ENCODE results near the gene TEP1.
A peak's percentile ranks its signal among the peaks of the same experiment; 100 is the strongest.
"Not testable (repeated sequence)": the region's sequence is repeated elsewhere in the genome, so short reads cannot be mapped to it uniquely, and the experiment has no call there.

Gene TEP1

GRCh38 chr14:20412876-20413743 is at the start of gene TEP1:
TEP1 (minus strand) TSS chr14:20413501; CDS start chr14:20408439, 5,062 bp downstream.
- DNase-seq = peak; percentile 91

- peak; percentile 100 for DNase-seq
These were observed 48.2 kb upstream of the TEP1 start, which contains the start of gene PIP4P1 for GRCh38 chr14:20461225-20462141. PIP4P1 (minus strand) TSS chr14:20461434; CDS start chr14:20461325, 109 bp downstream.

GRCh38 chr14:20460458-20461224 is 47.3 kb upstream of the TEP1 start:
- DNase-seq = peak; percentile 79

- peak; percentile 26 for DNase-seq
These were observed 44.9 kb upstream of the TEP1 start for GRCh38 chr14:20458031-20458789.

- peak; percentile 8 for DNase-seq
These were observed 43.7 kb upstream of the TEP1 start for GRCh38 chr14:20456971-20457370.

- DNase-seq = peak; percentile 89
These were observed 42.3 kb upstream of the TEP1 start for GRCh38 chr14:20455355-20456300.

GRCh38 chr14:20454516-20455354 is 41.4 kb upstream of the TEP1 start, which contains the start of the genes APEX1 and OSGEP:
APEX1 (plus strand) TSS chr14:20455226; CDS start chr14:20455646, 420 bp downstream.
OSGEP (minus strand) TSS chr14:20454812; CDS start chr14:20454683, 129 bp downstream.
- DNase-seq = peak; percentile 100

GRCh38 chr14:20452831-20453230 is 39.5 kb upstream of the TEP1 start:
- DNase-seq = not testable (repeated sequence)

- DNase-seq = no peak
These were observed 33.6 kb upstream of the TEP1 start for GRCh38 chr14:20446889-20447288.

GRCh38 chr14:20443650-20444049 is 30.3 kb upstream of the TEP1 start:
- DNase-seq = not testable (repeated sequence)

- DNase-seq = no peak
These were observed 28.2 kb upstream of the TEP1 start for GRCh38 chr14:20441461-20441860.

GRCh38 chr14:20440882-20441281 is 27.6 kb upstream of the TEP1 start:
- DNase-seq = no peak

- no peak for DNase-seq
These were observed 27.2 kb upstream of the TEP1 start for GRCh38 chr14:20440465-20440864.

GRCh38 chr14:20438664-20439063 is 25.4 kb upstream of the TEP1 start:
- DNase-seq = no peak

GRCh38 chr14:20436363-20436755 is 23.1 kb upstream of the TEP1 start:
- no peak for DNase-seq

- peak; percentile 79 for DNase-seq
These were observed 22.5 kb upstream of the TEP1 start, which contains the start of gene KLHL33 for GRCh38 chr14:20435582-20436362. KLHL33 (minus strand) TSS chr14:20436166; CDS start chr14:20435811, 355 bp downstream.

- peak; percentile 74 for DNase-seq
These were observed 21.6 kb upstream of the TEP1 start for GRCh38 chr14:20434701-20435581.
